ENCODE results near the gene B3GAT3.
"Not testable (repeated sequence)": the region's sequence is repeated elsewhere in the genome, so short reads cannot be mapped to it uniquely, and the experiment has no call there.

Gene B3GAT3

DNA sequence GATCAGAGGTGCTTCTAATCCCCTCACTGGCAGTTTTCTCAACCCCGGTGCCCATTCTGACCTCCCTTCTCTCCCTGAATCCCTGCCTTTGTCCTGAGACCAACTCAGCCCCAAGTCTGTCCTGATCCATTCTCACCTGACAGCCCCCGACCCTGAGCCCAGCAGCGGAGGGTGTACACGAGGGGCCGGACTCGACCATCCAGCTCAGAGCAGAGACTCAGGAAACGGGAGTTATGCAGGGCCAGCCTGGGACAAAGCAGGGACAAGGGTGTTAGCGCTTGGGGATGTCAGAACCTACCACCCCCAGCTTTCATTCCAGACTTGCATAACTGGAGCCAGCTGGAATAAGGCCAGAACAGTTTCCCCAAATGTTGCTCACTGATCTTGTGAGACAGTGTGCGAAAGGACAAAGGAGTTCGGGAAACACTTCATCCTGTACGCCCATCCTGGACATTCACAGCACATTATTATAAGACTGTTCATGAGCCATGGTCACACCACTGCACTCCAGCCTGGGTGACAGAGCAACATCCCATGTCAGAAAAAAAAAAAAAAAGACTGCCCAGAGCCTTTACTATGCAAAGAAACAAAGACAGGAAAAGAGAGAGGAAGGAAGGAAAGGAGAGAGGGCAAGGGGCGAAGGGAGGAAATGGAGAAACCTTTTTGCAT is 44.6 kb downstream of the B3GAT3 start:
- DNase-seq, result no peak

- DNase-seq, result no peak
Measured at GRCh38 chr11:62575837-62576236, 45.9 kb downstream of the B3GAT3 start.

GRCh38 chr11:62575156-62575555 is 46.6 kb downstream of the B3GAT3 start:
- no peak for DNase-seq

GRCh38 chr11:62574363-62575071 is 47.3 kb downstream of the B3GAT3 start:
- DNase-seq, result no peak

GRCh38 chr11:62573592-62574362 is 48.0 kb downstream of the B3GAT3 start, which contains the start of gene EEF1G:
Gene EEF1G (minus strand): TSS chr11:62573891. CDS start chr11:62573842, 49 bp downstream.
- peak; percentile 98 for DNase-seq

DNA sequence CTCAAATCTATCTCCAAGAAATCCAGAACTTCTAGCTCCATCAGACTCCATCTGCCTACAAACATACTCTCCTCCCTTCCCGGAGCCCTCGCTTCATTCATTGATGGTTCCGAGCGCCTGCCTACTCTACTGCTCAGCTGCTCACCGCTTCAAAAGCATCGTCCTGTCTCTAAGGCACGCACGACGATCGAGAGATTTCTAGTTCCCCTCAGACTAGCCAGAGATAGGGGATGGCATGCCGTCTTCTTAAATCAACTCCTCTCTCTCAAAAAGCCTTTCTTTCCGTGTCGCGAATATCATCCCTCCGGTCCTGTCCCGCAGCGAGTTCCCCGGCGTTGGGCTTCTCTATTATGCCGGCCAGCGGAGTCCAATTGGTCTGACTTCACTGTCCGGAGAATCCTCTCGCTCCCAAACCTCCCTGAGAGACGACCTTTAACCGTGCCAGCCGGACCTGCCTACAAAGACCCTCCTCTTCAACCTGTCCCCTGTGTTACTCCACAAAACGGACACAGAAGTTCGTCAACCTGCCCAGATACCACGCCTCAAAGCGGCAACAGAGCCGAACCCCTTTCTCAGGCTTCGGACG is 48.7 kb downstream of the B3GAT3 start:
- no peak for DNase-seq

DNA sequence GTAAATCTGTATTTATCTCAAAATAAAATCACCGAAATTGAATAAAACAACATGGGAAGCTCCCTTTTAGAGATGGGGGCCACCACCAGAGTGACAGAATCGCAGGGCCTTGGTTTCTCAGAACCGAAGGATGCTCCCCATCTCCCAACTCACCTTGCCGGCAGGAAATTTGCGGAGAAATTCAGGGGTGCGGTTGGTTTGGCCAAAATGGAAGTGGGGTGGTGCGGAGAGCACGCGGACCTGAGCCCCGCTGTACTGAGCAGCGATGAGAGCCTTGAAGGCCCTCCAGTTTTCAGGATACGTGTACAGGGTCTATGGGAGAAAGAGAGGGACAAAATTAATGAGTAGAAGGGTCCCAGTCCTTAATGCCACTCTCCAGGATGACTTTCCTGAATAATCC is 49.4 kb downstream of the B3GAT3 start:
- no peak for DNase-seq

GRCh38 chr11:62571493-62571892 is 50.3 kb downstream of the B3GAT3 start:
- DNase-seq, result not testable (repeated sequence)

GRCh38 chr11:62570903-62571302 is 50.9 kb downstream of the B3GAT3 start:
- not testable (repeated sequence) for DNase-seq

DNA sequence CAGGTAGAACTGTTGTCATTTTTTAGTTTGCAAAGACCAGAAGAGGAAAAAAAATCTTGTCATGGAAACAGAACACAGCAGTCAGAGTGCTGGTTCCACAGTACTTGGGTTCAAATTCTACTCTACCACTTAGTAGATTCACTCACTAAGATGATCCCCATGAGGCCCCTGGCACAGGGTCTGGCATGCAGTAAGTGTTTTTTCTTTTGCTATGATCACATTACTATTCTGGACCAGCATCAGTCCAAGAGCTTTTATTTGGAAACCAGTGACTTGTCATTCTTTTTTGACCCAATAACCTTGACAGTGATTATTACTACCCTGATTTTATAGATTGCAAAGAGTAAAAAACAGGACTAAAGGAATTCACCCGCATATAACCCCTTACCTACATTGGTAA is 52.2 kb downstream of the B3GAT3 start:
- no peak for DNase-seq

- DNase-seq, result no peak
Measured at GRCh38 chr11:62567018-62567633, 54.7 kb downstream of the B3GAT3 start.

GRCh38 chr11:62566247-62566646 is 55.5 kb downstream of the B3GAT3 start:
- DNase-seq, result no peak
